Stimulated activated CD8-positive, alpha-beta memory T cell treated with anti-CD3 and anti-CD28 coated beads, Interleukin-12 subunit alpha, Interleukin-12 subunit beta, amount 100 ng/mL, for 24 hours (primary cell): ENCODE results near the gene STX1B.
A peak's percentile ranks its signal among the peaks of the same experiment; 100 is the strongest.
"Not testable (repeated sequence)": the region's sequence is repeated elsewhere in the genome, so short reads cannot be mapped to it uniquely, and the experiment has no call there.

Experiments
- DNase-seq: peaks from one replicate; pipeline ENCODE4 v3.0.0-alpha.2; 2020; ENCODE audit errors: extremely low read depth

Gene STX1B

DNA sequence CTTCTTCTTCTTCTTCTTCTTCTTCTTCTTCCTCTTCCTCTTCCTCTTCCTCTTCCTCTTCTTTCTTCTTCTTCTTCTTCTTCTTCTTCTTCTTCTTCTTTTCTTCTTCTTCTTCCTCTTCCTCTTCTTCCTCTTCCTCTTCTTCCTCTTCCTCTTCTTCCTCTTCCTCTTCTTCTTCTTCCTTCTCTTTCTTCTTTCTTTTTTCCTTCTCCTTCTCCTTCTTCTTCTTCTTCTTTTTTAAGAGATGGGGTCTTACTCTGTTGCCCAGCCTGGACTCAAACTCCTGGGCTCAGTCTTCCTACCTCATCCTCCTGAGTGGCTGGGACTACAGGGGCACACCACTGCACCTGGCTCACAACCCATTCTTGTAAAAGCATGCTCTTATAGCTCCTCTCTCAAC is 2.9 kb upstream of the STX1B start:
- DNase-seq: not testable (repeated sequence)

DNA sequence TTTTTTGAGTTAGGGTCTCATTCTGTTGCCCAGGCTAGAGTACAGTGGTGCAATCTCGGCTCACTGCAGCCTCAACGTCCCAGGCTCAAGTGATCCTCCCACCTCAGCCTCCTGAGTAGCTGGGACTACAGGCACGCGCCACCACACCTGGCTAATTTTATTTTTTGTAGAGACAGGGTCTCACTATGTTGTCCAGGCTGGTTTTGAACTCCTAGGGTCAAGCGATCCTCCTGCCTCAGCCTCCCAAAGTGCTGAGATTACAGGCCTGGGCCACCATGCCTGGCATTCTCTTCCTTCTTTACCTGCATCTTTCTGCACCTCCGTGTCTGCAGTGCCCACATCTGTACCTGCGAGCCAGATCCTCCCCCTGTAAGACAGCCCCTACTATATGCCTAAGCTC is 1.4 kb upstream of the STX1B start:
- DNase-seq: not testable (repeated sequence)

DNA sequence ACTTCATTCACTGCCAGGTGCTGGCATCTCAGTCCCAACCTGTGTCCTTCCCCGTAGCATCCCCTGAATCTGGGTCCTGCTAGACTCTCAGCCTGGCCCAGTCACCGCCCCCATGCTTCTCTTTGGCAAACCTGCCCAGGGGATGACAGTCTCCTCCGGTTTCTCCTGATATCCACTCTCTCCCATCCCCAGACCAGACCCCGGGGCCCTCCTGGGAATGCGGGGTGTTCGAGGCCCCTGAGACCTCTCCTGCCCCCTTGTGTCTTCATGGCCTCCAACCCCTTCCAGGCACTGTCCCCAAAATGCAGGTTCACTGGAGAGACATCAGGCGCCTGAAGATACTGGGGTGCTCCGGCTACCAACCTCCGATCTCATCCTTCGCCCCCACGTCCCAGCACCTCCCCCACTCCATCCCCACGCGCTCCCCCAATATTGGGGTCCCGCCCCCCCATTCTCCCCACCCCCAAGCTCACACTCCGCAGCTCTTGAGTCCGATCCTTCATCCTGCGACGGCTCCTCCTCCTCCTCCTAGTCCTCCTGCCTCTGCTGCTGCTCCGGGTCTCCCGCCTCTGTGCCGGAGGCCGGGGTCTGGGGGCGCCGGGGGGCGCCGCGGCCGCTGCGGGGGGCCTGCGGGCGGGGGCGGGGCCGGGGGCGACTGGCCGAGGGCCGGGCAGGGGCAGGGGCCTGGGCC is 399 bp downstream of the STX1B start:
- no peak for DNase-seq

DNA sequence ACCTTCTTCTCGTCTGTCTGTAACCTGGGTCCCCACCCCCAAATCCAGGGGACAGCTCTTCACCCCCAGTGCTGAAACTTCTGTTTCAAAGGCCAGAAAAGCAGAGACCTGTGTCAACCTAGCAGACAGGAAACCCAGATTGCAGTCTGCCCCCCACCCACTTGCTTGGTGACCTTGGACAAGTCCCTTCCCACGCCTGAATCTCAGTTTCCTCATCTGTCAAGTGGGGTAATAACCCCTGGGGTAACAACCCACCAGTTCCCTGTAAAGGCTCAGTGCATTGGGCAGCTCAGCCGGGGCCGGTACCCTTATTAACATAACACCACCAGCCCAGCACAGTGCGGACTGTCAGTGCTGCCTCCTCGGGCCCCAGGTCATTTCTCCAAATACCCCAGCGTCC is 1.3 kb downstream of the STX1B start:
- DNase-seq: no peak

DNA sequence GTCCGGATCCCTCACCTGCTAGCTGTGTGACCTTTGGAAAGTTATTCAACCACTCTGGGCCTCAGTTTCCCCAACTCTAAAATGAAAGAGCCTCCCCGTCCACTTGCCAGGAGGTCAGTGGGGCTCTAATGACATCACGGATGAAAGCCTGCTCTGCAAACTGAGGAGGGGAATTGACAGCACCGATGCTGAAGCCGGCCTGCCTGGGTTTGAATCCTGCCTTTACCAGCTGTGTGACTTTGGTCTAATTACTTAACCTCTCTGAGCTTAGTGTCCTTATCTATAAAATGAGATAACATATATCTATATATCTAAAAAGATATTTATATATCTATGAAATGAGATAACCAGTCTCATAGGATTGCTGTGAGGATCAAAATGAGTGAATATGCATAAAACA is 1.9 kb downstream of the STX1B start:
- no peak for DNase-seq

DNA sequence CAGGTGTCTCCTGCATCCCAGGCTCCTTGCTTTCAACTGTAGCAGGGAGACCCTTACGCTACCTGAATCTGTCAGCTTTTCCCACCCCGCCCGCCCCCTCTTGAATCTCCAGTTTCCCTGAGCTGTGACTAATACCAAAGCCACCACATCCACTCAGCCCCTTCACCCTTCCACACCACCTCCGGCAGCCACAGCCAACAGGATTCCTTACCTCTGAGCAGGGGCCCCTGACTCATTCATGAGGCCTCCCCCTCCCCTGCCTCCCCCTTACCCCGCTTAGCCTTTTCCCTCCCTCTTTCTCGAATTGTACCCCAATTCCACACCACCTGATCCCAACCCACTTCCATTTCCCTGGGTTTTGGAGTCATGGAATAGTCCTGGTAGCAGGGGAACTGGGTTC is 2.3 kb downstream of the STX1B start:
- DNase-seq: no peak

DNA sequence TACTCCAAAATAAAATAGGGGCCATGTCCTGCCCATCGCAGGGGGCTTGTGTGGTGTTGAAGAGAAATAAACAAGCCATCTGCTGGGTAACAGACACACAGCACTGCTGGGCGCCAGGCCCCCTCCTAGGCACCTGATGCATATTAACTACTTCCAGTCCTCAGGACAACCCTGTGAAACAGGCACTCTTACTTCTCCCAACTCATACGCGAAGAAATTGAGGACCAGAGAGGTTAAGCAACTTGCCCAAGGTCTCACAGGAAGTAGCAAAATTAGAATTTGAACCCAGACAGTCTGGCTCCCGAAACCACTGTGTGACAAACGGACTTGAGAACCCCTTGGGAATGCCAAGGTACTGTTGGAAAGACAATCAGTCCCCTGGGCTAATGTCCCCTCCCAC is 2.8 kb downstream of the STX1B start:
- no peak for DNase-seq

DNA sequence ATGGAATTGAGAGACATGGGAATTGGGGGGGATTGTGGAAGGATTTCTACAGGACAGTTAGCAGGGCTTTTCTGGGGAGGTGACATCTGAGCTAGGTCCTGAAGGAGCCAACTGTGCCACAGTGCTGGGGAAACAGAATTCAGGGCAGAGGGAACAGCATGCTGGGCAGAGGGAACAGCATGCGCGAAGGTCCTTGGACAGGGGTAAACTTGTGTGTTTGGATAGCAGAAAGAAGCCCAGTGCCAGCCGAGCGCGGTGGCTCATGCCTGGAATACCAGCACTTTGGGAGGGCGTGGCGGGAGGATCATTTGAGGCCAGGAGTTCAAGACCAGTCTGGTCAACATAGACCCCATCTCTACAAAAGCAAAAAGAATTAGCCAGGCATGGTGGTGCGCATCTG is 3.8 kb downstream of the STX1B start:
- DNase-seq: no peak

DNA sequence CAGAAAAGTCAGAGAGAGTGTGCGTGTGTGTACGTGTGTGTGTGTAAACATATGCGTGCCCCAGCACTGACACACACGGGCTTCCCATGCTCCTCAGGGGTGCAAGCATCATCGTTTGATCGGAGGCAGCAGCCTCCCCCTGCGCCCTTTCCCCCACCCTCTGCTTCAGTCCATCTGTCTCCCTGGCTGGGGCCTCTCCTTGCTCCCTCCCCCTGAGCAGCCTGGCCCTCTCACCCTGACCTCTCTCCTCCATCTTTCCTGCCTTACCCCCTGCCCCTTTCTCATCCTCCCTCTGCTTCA is 4.4 kb downstream of the STX1B start:
- no peak for DNase-seq

DNA sequence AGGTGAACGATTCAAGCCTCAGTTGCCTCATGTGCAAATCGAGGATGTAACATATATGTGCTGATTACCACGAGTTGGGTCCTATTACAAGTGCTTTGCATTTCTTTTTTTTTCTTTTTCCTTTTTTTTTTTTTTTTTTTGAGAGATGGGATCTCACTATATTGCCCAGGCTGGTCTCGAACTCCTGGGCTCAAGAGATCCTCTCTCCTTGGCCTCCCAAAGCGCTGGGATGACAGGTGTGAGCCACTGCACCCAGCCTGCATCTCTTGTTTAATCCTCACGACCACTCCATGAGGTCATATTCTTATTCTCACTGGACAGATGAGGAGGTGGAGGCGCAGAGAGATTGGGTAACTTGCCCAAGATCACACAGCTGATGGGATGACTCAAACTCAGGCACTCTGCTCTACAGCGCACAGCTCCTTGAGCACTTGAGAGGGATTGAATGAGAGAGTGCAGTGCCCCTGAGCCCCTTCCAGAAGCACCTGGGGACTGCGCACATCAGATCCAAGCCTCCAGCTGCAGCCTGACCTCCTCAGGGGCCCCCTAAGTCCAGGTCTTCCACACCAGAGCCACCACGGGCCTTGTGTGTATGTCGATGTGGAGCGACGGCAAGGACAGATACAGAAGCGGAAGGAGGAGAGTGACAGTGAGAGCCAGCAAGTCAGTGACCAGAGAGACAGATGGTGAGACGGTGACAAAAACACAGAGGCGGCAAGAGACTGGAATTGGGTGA is 4.9 kb downstream of the STX1B start:
- DNase-seq: no peak

DNA sequence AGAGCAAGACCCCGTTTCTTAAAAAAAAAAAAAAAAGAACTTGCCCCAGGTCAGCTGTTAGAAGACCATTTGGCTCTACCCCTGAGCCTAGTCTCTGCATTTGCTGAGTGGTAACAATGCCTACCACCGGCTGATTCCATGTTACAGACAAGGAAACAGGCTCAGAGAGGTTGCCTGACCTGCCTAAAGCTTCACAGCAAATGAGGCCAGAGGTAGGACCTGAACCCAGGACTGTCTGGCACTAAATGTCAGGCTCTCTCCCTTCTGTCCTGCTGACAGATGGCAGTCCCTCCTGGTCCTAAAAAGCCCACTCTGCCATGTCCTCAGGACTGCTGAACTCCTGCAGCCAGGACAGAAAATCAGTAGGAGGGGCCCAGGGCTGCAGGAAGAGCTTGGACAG is 5.8 kb downstream of the STX1B start:
- DNase-seq: no peak

DNA sequence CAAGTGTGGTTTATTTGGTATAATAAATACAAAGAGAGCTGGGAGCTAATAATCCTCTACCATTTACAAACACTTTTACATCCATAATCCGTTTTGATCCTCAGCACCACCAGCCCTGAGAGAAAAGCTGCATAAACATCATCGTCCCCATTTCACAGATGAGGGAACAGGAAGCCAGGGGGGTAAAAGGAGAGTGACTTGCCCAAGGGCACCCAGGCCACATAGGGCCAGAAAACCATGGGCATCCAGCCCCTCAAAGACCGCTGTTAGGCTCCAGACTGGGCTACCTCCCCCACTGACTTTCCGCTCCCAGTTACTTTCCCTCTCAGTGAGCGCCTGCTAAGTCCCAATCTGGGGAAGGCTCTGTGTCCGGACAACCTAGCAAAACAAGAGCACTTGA is 6.7 kb downstream of the STX1B start:
- DNase-seq: no peak

DNA sequence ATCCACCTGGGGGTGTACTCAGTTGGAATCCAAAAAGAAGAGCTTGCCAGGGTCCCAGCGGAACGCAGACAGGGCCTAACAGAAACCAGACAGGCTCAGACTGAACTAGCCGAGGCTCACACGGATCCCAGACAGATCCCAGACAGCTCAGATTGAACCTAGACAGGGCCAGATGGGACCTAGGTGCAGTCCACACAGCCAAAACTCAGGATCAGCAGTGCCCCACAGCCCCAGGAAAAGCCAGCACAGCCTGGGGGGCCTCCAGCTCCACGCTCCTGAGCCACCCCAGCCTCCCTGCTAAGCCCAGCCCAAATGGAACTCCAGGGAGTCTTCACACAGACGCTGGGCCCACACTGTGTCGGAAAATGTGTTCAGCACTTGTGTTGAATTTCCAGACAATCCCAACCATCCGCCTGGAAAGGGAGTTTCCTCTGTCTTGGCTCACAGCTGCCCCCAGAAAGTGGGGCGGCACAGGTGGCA is 7.5 kb downstream of the STX1B start:
- DNase-seq: no peak

DNA sequence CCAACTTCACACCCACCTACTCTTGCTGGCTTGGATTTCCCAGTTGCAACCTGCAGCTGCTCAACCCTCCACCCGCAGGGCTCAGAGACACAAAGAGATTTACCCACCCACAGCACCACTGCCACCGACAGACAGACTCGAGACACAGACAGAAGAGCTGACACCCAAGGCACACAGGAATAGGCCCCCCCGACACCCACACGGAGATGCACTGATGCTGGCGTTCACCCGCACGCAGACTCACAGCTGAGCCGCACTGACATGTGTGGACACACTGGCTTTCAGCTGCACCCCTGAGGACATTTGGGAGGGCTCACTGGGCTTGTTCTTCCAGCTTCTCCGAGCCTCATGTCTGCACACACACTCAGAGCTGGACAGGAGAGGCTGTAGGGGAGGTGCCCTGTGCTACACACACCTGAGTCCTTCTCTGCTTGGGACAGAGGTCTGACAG is 8.2 kb downstream of the STX1B start:
- no peak for DNase-seq

DNA sequence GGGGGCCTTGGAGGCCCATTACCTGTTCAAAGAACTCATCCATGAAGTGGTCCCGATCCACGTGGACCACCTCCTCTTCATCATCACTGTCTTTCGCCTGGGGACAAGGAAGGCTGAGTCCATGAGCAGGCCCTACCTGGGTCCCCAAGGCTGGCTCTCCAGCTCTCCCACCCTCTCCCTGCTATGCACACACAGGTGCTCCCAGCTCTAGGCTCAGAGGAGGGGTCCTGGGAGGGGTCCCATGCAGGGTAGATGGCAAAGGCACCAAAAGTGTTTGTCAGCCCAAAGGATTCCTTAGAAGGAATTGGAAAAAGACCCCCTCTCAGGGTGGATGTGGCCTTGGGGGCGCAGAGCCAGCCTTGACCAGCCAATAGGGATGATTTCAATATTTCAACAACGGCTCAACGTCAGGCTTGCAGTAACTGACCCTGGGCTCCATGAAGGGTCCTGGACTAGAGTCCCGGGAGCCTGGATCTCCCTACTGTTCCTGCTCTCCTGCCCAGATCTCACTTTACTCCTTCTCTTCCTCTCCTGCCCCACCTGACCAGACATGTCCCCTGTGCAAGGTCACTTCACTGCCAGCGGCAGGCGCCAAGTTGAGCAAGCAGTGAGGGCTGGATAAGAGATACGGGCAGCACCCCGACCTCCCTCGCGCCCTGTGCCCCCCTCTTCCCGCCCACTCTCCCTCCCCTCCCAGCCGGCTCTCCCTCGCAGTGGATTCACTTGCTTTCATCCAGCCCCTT is 8.8 kb downstream of the STX1B start:
- no peak for DNase-seq

DNA sequence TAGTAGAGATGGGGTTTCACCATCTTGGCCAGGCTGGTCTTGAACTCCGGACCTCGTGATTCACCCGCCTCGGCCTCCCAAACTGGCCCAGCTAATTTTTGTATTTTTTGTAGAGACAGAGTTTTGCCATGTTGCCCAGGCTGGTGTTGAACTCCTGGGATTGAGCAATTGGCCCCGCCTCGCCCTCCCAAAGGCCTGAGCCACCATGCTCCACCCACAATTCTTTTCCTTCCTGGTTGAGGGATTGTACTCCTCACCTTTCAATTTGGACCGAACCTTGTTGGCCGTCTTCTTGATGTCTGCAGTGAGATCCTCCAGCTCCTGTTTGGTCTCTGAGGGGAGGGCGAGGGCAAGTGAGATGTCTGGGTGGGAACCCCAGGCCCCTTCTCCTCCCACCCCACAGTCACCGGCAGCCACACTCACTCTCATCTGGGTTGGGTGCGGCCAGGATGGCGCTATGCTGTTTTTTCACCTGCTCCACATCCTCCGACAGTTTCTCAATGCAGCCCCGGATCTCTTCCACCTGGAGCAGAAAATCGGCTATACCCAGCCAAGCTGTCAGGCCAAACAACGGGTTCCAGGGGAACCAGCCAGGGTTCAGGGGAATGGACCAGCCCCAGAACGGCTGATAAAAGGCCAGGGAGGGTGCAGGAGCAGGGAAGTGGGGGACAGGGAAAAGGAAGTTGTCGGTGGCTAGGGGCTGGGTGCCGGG is 9.6 kb downstream of the STX1B start:
- no peak for DNase-seq

DNA sequence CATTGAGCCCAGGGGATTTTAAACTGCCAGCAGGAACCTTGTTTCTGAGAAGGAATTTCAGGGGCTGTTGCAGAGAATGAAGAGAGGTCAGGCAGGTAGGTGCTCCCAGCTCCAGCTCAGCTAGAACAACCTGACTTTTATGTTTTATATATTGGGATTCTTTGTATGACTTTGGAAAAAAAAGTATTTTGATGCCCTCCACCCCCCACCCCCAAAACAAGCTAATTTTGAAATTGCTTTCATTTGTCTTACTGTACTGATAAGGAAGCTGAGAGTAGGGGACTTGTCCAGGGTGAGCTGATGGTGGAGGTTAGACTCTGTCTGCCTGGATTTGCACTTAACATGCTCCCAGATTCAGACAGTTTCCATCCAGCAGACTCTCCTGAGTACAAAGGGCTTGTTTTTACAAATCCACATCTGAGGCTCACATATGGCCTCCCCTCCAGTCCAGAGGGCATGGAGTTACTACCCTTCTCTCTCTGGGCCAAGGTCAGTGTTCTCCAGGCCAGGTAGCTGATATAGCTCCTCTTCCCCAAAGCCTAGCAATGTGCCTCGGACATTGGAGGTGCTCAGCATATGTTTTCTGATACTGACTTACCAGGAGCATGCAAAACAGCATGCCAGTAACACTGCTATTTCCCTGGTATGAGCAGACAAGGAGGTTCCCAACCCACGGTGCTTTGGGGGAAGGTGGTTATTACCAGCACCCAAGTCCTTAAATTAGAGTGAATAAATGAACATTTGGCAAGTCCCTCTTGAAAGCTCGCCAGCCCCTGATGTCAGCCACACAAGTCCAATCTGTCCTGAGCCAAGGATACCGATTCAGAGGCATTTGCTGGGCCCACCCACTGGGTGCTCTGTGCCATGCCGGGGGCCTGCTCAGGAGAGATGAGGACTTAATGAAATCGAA is 11.3 kb downstream of the STX1B start:
- DNase-seq: no peak

DNA sequence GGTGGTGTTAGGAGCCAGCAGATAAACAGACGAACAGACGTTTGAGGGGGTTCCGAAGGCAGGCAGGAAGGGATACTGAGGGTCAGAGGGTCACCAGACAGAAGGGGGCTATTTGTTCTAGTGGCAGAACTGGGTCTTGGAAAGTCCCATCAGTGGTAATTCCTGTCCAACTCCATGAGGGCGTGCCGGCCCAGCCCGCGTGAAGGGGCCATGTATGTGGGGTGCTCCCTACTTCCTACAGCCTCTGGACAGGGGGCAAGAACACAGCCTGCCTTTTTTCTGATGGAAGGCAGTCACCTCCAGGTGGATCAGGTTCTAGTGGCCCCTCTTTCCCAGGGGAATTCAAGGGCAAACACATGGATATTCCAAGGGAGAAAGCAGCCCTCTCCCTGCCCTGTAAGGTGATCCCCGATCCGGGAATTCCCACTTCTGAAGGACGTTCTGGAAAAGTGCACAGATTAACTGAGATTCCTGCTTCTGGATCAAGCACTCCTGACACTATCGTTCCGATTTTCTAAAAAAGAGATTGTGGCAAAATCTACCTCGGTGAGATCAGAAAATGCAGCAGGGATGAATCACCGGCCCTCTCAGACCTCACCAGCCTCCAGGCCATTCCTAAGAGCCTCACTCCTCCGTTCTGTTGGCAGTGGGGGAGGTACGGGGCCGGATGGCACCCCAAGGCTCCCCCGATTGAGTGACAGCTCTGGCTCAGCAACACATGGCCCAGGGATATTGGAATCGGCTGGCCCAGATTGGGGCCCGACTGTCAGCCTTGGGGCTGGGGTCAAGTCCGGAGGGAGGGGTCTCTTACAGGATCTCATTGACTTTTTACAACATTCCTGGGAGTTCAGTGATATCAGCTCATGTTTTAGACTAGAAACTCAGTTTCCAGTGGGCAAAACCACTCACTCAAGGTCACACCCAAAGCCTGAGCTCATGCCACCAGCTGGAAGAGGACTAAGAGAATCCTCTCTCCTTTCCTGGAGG is 12.4 kb downstream of the STX1B start:
- DNase-seq: no peak

DNA sequence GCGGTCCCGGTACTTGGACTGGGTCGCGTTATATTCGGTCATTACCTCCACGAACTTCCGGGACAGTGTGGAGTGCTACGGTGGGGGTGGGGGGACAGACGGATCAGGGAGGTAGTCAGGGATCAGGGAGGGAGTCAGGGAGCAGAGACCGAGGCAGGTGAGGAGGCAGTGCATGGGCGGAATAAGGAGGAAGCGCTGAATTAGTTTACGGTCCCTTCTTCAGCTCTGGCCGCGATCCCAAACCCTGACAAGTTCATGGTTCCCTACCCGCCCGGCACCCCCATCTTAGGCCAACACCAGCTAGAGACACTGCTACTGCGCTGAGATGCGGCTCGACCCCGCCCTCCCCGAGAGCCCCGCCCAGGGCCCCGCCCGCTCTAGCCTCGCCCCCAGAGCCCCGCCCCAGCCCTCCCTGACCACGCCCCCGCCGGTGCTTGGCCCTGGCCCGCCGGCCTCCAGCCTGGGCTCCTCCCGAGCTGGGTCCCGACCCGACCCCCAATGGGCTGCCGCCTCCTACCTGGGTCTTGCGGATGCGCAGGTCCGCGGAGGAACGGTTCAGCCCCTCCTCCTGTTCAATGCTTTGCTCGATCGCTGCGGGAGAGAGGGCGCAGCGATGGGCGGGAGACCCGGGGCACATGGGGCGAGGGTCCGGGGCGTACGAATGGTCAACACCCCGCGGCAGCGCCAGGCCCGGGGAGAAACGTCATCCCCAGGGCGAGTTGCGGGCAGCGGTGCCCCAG is 13.3 kb downstream of the STX1B start:
- peak; percentile 53 for DNase-seq
